CD4-positive, alpha-beta T cell treated with Interleukin-21 for 1 hour (primary cell): ENCODE measurements around the gene AIRE.
A peak's percentile ranks its signal among the peaks of the same experiment; 100 is the strongest.
"Not testable (repeated sequence)": the region's sequence is repeated elsewhere in the genome, so short reads cannot be mapped to it uniquely, and the experiment has no call there.

ENCODE experiments used
- DNase-seq: peaks from one replicate; pipeline ENCODE4 v3.0.0-alpha.2; 2020

AIRE gene

DNA sequence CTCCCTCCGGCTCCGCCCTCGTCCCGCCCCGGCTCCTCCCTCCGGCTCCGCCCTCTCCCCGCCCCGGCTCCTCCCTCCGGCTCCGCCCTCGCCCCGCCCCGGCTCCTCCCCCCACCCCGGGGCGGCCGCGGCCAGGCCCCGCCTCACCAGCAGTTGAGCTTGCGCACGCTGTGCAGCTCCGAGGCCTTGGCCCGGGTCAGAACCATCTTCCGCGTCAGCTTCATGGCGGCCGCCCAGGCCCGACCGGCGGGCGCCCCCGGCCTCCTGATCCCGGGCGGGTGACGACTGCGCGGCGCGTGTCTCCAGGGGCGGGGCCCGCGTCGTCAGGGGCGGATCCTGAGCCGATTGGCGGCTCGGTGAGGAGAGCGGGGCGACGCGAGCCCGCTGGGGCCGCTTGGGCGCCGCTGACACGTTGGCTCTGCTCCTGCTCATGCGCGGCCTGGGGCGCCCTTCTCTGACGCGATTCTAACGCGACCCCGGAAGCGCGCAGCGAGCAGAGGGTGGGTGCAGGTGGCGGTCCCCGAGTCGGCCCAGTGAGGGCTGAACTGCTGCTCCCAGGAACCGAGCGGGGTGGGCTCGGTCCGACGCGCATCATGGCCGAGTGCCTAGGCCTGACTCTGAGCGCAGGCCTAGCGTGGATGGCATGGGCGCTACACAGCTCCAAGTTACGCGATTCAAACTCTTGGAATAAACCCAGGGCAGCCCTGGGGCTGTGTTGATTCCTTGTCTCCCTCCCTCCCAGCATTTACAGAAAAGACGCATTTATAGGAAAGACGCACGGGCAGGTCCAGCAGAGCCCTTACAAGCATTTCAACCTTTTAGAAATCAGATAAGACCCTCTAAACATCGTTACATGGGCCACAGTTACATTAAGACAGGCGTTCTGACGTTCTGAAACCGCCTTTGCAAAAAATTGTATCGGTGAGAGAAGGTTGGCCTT is 53.6 kb downstream of the AIRE start, which contains the start of gene CFAP410:
Gene CFAP410 (minus strand): TSS at position 420 of the 940 bp plus-strand sequence. CDS start 196 bp downstream, at position 224.
- DNase-seq, result peak; percentile 95

DNA sequence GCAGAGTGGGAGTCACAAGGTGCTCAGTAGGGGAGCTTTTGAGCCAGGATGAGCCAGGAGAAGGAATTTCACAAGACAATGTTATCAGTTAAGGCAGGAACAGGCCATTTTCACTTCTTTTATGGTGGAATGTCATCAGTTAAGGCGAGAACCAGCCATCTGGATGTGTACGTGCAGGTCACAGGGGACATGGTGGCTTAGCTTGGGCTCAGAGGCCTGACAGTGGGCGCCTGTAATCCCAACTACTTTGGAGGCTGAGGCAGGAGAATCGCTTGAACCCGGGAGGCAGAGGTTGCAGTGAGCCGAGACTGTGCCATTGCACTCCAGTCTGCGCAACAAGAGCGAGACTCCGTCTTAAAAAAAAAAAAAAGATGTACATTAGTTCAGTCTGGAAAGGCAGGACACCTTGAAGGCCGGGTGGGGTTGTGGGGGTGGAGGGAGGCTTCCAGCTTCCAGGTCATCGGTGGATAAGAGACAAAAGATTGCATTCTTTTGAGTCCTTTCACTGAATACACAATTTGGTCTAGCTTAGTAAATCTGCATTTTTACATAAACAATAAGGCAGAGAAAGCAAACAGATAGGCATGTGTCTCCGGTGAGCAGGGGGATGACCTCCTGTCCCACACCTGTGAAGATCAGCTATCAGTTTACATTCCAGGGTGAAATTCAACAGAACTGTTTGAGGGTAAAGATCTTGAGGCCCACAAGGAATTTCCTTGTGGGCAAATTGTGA is 56.2 kb downstream of the AIRE start:
- DNase-seq, result not testable (repeated sequence)

DNA sequence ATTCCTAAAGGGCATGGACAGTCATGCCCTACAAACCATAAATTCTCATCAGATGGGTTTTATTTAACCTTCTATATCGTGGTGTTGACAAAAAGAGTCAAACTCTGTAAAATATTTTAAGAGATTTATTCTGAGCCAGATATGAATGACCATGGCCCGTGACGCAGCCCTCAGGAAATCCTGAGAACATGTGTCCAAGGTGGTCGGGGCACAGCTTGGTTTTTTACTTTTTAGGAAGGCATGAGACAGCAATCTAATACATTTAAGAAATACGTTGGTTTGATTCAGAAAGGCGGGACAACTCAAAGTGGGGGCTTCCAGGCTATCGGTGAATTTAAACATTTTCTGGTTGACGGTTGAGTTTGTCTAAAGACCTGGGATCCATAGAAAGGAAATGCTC is 57.3 kb downstream of the AIRE start:
- not testable (repeated sequence) for DNase-seq

DNA sequence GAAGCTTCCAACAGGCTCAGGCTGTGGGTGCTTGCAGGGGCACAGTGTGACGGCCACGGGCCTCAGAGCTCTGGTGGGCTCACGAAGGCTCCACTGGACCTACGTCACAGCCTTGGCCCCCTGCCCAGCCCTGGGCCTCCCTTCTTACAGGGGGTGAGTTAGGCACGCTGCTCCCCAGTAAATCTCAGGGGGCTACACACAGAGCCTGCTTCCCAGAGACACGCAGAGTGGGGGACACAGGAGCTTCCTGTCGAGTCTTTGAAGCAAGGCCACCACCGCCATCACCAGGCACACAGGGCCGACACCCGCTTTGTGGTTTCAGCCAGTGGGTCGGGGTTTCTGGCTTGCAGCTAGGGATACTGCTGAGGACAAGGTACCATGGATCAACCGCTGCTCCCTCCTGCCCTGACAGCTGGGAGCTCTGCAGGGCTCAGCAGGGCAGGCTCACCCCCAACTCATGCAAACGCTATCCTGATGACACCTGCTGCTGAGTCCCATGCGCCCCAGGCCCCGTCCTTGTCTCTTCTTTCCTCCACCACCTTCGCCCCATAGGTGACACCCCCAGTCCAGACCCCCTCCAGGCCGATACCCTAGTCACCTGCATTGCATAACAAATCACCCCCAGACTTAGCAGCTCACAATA is 59.0 kb downstream of the AIRE start:
- DNase-seq, result no peak

DNA sequence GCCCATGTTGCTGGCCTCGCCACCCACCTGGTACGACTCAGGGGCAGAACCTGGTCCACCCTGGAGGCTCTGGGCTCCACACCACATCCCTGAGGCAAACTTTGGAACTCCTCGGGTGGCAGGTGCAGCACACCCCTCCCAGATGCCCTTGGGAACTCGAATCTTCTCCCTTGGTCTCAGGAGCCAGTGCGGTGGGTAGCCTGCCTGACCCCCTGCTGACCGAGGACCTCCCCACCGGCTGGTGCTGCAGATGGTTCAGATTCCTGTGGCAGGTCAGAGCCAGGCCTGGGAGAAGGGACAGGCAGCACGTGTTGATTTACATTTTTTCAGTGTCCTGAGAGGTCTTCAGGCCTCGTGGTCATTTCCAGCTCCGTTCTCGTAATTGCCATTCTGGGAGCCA is 59.8 kb downstream of the AIRE start:
- DNase-seq, result no peak

DNA sequence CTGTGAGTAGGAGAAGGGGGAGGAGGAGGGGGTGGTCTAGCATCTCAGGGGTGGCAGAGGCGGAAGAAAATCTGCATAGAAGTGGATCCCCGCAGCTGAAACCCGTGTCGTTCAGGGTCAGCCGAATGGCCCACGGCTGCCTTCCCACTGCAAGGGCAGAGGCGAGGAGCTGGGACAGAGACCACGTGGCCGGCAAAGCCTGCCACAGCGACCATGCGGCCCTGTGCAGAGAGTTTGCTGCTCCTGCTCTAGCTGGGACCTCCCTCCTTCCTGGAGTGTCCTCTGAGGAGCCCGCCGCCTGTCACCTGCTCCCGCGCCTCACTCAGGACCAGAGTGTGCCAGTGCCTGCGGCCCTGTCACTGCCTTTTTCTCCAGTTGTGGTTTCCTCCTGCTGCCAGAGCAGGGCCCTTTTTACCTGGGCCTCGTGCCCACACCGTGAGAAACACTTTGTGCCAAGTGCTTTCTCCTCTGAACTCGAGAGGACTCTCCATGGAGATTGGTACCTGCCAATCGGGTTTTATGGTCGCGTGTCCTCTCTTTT is 62.3 kb downstream of the AIRE start:
- no peak for DNase-seq
